ENCODE data around the gene SFXN5.
A peak's percentile ranks its signal among the peaks of the same experiment; 100 is the strongest.
"Not testable (repeated sequence)": the region's sequence is repeated elsewhere in the genome, so short reads cannot be mapped to it uniquely, and the experiment has no call there.

The SFXN5 gene

DNA sequence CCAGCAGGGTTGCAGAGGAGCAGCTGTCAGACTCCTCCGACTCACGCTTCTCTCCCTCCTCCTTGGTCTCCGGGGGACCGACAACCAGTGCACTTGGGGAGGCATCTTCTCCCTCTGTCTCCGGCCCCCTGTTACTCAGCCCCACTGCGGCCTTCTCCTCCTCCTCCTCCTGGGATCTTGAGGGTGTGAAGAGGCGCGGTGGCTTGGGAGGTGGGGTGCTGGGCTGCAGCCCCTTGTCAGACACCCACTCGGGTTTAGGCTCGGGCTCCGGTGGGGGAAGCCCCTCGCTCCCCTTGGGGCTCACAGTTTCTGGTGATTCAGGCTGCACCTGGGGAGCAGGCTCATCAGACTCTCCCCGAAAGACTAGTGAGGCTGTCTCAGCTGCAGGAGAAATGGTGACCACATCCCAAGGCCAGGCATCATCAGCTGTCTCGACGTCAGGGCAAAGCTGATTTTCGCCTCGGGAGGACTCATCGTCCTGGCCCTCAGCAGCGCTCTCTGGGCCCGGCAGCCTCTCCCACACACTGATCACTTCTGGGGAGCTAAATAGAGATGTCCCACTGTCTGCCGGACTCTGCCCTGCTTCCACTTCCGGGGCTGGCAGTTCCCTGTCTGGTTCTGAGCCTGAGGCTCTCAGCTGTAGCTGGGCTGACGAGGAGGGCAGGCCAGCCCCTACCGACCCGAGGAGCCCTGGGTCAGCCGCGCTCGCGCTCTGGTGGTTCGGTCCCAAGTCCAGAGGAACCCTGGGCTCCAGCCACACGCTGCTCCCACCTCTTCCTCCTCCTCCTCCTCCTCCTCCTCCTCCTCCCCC is 9.0 kb upstream of the SFXN5 start:
- intact Hi-C loops (cut with DNase I), result no loop called here
- DNase-seq, result peak in 4 of 10 donors; percentile 23 to 84 (median 79)

GRCh38 chr2:73079636-73080035 is 8.1 kb upstream of the SFXN5 start:
- DNase-seq, result peak in 2 of 10 donors; percentile 31 to 66
- intact Hi-C loops (cut with DNase I), result no loop called here

DNA sequence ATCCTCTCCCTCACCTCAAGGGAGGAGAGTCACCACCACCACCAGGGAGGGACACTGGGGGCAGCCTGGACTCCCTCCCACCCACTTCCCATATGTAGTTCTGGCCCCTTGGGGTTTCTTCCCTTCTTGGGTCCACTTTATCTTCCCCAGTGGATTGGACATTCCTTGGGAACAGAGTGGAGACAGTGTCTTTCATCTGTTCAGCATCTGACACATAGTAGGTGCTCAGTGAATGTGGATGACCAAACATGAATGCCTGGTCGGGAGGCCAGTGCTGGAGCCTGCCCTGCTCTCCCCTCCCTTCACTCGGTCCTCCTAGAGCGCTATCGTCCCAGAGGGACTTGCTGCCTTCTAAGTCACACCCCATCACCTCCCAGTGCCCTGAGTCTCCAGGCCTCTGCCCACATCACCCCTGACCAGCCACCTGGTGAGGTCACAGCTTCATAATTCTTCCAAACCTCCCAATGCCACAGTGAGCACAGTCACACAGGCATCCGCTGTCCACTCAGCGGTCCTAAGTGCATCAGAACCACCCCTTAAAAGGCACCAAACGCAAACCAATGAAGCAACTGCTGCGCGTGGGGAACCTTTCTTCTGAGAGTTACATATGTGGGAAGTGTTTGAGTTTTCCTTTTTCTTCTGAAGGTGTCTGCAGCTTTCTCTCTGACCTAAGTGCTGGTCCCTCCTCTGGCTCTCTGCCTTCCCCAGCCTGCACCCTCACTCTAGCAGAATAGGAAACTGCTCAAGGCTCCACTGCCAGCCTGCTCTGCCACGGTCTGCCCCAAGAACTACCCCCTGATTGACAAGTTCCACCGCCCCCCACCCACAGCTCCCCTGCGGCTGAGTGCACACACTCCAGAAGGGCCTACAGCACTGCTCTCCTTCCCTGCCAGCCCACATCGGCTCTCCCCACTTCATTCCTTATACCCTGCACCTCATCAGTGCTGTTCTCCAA is 7.2 kb upstream of the SFXN5 start:
- intact Hi-C loops (cut with DNase I), result no loop called here
- DNase-seq, result peak in 2 of 10 donors; percentile 78 to 80

GRCh38 chr2:73077424-73077795 is 5.9 kb upstream of the SFXN5 start:
- no peak for DNase-seq
- intact Hi-C loops (cut with DNase I), result no loop called here

DNA sequence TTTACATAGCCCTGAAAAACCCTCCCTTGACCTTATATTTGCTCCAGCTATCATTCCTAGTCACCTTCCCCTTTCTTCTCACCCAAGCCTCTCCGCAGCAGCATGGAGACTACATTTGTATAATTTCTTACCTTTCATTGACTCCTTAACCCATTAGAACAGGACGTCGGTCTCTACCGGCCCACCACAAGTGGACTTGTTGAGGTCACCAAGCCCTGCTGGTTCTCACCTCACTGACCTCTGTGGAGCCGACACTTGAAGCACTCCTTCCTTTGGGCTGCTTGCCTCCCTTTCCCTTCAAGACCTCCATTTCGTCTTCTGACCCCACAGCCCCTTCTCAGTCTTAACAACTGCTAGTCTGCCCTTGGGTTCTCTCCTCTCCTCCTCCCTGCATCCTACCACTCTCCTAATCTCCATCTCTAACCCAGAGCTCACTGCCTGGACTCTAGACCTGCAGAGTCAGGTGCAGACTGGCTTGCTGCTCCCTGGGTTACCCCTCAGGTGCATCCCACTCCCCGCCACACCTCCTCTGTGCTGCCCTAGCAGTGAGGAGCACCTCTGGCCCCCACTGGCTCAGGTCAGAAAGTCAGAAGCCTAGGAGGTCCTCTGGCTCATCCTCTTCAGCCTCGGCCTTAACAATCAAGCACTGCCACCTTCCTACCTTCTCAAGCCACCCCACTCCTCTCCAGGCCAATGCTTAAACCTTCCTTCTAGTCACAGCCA is 5.3 kb upstream of the SFXN5 start:
- DNase-seq, result peak in 1 of 10 donors; percentile 44
- intact Hi-C loops (cut with DNase I), result no loop called here

DNA sequence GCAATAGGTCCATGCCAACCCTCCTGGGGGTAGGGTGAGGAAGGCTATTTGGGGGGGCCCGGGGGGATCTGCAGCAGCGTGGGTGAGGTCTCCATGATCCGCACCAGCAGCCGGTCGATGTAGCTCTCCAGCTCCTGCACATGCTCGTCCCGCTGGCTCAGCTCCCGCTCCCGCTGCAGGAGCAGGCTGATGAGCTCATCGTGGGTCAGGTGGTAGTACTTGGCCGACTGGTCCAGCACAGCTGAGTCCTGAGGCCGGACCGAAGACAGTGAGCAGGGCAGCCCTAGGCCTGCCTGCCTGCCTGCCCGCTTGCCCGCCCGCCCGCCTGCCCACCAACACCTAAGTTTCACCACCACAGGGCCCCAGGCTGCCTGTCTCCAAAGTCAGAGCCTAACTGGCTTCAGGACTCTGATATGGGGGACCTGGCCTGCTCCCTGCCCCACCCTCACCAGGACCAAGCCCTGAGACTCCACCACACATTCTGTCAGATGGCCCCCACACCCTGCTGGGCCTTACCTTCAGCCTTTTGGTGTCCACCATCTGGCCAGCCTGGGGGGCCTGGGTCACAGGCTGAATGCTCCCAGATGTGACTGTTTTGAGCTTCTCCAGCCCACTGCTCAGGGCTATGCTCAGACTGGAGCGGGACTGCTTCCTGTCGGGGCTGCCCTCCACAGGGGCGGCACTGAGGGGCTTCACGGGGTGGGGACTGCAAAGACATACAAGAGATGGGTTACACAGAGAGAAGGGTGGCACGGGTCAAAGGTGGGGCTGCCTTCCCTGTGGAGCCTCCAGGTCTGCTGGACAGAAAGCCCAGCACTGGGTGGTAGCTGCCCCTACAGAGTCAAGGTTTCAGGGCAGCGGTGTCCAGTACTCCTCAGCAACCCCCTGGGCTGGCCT is 4.2 kb upstream of the SFXN5 start:
- intact Hi-C loops (cut with DNase I), result no loop called here
- peak; percentile 42 to 96 (median 70) for DNase-seq

- no peak for DNase-seq
- intact Hi-C loops (cut with DNase I), result loop anchor here (5.0 kb wide), 1 partner anchor 82 kb away; no protein-coding TSS in a partner anchor
Observed at GRCh38 chr2:73074110-73075069, 2.9 kb upstream of the SFXN5 start.

DNA sequence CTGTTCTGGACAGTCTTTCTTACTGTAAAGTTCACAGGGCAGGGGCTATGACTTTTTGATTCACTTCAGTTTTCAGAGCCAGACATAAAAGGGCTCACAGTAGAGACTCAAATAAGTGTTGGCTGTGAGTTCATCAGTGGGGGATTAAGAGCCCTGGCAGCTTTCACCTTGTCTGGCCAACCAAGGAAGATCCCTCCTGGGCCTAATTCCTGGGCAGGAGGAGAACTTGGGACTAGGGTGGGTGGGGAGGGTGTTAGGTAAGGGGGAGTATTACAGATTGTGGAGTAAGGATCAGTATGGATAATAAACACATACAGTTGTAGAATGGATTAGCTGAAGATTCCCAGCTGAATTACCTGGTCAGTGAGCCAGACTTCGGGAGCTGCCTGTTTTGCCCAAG is 904 bp upstream of the SFXN5 start:
- intact Hi-C loops (cut with DNase I), result loop anchor here (5.0 kb wide), 1 partner anchor 80 kb away; no protein-coding TSS in a partner anchor
- no peak for DNase-seq

- peak in 1 of 10 donors; percentile 80 for DNase-seq
- intact Hi-C loops (cut with DNase I), result loop anchor here (5.0 kb wide), 1 partner anchor 80 kb away; no protein-coding TSS in a partner anchor
Observed at GRCh38 chr2:73072129-73072395, 550 bp upstream of the SFXN5 start.

DNA sequence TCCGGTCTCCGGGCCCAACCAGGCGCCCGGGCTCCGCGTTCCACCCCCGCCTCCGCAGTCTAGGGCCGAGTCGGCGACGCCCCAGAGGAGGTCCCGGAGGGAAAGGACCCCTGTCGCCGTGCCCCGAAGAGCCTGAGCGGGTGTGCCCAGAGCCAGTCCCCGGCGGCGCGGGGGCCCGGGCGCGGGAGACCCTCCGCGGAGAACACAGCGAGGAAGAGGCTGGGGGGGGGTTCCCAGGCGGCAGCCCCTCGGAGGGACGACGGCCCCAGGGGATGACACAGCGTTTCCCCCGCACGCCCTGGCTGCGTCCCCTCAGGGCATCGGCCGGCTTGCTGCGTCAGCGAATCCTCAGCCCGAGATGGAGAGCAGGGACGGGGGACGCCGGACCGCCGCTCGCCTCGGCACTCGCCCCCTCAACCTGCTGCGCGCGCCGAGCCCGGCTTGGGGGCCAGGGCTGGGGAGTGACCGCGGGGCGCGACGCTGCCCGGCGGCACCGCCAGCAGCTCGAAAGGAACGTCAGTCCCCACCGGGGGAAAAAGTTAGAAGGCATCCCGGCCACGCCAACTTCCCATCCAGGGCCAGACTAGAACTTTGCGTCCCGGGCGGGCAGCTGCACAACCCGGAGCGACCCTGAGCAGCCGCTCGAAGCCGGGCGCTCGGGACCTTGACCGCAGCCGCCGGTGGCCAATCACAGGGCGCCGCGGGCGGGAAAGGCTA is 711 bp downstream of the SFXN5 start:
- intact Hi-C loops (cut with DNase I), result loop anchor here (5.0 kb wide), 1 partner anchor 78 kb away; no protein-coding TSS in a partner anchor
- peak in 1 of 10 donors; percentile 77 for DNase-seq

GRCh38 chr2:73069855-73070642 is 1.5 kb downstream of the SFXN5 start:
- peak in 1 of 10 donors; percentile 32 for DNase-seq
- intact Hi-C loops (cut with DNase I), result loop anchor here (5.0 kb wide), 1 partner anchor 78 kb away; no protein-coding TSS in a partner anchor

GRCh38 chr2:73069041-73069854 is 2.3 kb downstream of the SFXN5 start:
- intact Hi-C loops (cut with DNase I), result no loop called here
- peak in 2 of 10 donors; percentile 42 to 81 for DNase-seq

DNA sequence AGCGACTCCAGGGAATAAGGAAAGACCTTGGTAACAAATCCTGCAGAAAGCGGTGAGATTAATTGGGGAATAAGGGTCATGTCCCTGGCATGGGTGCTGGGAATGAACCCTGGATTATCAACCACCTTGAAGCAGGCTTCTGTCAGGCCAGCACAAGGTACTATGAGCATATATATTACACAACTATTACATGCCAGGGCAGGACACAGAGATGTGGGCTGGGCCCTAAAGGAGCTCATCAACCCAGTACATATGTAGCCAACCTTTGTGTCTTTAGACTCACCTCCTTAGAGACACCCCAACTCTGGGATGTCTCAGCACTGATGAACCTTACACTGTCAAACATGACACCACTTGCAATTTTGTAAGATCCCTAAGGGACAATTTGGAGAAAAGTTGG is 3.4 kb downstream of the SFXN5 start:
- DNase-seq, result no peak
- intact Hi-C loops (cut with DNase I), result no loop called here

DNA sequence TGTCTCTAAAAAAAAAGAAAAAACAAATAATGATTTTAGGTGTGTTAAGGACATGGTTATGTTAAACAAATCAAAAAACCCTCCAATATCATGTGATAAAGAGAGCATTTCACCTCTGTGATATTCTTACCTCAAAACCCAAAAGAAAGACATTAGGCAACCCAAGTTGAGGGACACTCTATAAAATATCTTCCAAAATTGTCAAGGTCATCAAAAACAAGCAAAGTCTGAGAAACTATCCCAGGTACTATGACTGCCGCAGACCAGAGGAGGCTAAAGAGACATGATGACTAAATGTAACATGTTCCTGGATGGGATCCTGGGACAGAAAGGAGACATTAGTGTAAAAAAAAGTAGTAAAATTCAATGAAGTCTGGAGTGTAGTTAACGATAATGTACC is 4.5 kb downstream of the SFXN5 start:
- intact Hi-C loops (cut with DNase I), result no loop called here
- no peak for DNase-seq

GRCh38 chr2:73065070-73065469 is 6.4 kb downstream of the SFXN5 start:
- intact Hi-C loops (cut with DNase I), result not testable (repeated sequence)

More at GRCh38 chr2:73065070-73065469, 6.4 kb downstream of the SFXN5 start:
- DNase-seq, result not testable (repeated sequence)

Data from posterior cingulate gyrus (tissue), 11 donors.